ENCODE results near the gene ZNF888.
"Not testable (repeated sequence)": the region's sequence is repeated elsewhere in the genome, so short reads cannot be mapped to it uniquely, and the experiment has no call there.

ZNF888 gene

DNA sequence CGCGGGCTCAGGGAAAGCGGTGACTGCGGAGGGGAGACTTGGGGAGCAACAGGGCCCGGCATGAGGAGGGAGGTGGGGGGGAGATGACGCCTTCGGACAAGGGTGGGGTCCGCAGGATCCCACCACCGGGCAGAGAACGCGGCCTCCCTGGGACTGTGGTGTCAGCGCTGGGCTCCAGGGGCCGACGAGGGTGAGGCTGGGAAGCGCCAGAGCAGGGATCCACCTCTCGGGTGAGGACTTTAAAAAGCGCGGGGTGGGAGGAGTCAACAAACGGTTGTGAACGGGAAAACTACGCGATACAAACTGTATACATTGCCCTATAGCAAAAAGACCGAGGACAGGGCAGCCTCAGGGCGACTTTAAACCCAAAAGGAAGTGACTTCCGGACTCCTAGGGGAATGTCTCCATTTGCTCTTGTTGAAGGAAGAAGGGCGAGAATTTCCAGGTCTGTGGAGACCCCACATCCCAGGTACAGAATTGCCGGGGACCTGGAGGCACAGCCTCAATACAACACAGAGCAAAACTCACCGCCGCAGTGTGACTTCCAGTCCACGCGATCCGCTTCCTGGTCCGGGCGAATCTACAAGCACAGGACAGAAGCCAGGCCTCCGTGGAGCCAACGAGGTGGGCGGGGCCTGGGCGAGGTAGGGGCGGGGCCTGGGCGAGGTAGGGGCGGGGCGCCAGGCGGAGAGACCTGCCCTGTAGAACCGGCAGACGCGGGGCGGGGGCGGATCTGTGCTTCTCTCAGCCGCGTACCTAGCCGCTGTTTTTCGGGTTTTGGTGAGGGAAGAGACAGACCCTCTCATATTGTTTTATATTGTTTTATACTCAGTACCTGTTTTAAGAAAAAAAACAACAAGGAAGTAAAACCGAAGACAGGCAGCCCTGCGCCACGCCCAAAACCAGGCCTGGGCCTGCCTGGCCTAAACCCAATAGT is at the start of gene ZNF888:
Gene ZNF888, minus strand, starts transcription at position 588 of the 937 bp plus-strand sequence. CDS start 5,555 bp downstream, outside the sequence.
- ATAC-seq, result peak; percentile 100

DNA sequence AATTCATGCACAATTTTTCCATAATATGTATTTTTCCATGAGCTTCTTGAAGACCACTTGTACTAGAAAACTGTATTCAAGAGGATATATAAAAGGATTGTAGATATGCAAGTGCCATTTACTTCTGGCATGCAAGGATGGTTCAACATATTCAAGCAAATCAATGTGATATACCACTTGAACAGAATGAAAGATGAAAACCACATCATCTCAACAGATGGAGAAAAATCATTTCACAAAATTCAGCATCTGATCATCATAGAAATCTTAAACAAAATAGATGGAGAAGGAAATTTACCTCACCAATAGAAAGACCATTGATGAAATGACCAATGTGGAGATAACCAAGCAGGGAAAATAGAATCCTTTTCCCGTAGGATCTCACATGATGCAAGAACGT is 44.5 kb upstream of the ZNF888 start:
- no peak for ATAC-seq

DNA sequence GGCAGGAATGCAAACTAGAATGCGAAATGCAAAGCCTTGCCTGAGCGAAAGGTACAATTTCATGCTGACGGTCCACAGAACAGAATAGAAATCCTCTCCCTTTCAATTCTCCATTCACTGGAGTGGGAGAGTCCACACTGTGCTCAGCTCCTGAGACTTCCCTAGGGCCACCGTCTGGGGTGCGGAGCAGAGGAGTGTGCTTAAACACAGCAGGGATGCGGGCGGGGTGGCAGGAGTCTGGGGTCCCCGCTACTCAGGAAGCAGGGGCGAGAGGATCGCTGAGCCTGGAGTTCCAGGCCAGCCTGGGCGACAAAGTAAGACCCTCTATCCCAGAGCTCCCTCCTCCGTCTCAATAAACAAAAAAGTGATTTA is 40.0 kb upstream of the ZNF888 start:
- ATAC-seq, result no peak

DNA sequence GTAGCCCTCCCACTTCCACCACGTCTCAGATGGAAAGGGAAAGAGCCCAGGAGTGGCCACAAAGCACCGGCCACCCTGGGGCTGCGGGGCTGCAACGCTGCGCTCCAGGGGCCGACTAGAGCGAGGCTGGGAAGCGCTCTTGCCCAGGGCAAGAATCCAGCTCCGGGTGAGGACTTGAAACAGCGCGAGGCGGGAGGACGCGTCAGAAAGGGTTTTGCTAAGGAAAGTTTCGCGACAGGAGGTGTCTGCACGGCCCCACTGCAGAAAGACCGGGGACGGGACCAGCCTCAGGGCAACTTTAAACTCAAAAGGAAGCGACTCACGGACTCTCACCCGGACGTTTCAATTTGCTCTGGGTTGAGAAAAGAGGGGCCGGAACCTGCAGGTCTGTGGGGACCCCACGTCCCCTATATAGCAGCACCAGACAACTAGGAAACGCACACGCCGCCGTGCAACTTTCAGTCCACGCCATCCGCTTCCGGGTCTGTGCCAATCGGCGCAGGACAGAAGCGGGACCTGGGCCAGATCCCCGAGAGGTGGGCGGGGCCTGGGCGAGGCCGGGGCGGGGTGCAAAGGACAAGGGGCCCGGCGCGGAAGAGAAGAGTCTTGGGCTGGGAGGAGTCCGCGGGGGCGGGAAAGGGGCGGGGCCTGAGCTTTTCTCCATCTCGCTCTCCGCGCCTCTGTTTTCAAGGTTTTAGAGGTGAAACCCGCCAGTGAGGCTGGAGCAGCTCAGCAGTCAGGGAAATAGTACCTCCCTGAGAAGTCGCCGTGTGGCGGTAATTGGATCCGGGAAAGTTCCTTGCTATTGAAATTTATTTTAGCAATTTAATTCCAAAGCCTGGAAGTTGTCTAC is 39.4 kb upstream of the ZNF888 start, which contains the start of gene ZNF816:
Gene ZNF816, minus strand, starts transcription at position 488 of the 853 bp plus-strand sequence. CDS start 6,792 bp downstream, outside the sequence.
- peak; percentile 100 for ATAC-seq

DNA sequence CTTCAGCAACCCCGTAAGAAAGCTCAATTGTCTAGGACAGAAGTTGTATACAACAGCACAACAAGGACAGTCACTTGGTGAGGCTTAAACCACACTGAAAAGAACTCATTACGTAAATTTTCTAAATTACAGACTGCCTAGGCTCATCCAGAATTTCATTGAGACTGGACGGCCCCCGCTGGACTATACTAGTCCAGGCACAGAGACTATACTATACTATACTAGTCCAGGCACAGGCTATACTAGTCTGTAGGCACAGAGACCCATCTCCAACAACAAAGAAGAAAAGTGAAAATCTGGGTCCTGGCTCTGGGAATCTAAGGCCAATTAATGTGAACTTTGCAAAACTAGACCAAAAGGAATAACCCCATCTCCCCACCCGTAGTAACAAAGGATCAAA is 38.8 kb upstream of the ZNF888 start:
- ATAC-seq, result no peak

DNA sequence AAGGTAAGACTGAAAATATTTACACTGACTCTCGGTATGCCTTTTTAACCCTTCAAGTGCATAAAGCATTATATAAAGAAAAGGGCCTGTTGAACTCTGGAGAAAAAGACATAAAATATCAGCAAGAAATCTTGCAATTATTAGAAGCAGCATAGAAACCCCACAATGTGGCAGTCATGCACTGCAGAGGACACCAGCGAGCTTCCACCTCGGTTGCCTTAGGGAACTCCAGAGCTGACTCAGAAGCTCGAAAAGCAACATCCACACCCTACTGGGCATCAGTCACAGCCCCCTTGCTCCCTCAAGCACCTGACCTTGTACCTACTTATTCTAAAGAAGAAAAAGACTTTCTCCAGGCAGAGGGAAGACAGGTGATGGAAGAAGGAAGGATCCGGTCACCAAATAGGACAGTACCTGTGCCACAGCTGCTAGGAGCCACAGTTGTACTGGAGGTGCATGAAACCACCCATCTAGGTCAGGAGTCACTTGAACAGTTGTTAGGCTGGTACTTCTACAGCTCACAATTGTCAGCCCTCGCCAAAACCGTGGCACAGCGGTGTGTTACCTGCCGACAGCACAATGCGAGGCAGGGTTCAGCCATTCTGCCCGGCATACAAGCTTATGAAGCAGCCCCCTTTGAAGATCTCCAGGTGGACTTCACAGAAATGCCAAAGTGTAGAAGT is 36.5 kb upstream of the ZNF888 start:
- no peak for ATAC-seq

DNA sequence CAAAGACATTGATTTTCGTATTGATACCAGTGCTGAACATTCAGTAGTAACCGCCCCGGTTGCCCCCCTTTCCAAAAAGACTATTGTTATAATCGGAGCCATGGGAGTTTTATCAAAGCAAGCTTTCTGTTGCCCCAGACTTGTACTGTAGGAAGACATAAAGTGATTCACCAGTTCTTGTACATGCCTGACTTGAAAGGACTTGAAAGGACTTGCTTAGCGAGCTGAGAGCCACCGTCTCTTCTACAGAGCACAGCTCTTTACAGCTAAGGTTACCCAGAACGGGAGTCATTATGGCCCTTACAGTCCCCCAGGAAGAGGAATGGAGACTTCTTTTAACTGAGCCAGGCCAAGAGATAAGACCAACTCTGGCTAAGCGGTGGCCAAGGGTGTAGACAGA is 34.4 kb upstream of the ZNF888 start:
- ATAC-seq, result no peak

DNA sequence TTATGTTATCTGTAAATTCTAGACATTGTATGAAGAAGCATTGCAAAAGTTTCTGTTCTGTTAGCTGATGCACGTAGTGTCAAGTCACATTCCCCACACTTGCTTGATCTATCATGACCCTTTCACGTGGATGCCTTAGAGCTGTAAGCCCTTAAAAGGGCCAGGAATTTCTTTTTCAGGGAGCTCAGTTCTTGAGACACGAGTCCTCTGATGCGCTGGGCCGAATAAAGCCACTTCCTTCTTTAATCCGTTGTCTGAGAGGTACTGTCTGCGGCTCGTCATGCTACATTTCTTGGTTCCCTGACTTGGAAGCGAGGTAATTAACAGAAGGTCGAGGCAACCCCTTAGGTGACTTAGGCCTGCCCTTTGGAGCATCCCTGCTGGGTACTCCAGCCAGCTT is 33.7 kb upstream of the ZNF888 start:
- ATAC-seq, result no peak

DNA sequence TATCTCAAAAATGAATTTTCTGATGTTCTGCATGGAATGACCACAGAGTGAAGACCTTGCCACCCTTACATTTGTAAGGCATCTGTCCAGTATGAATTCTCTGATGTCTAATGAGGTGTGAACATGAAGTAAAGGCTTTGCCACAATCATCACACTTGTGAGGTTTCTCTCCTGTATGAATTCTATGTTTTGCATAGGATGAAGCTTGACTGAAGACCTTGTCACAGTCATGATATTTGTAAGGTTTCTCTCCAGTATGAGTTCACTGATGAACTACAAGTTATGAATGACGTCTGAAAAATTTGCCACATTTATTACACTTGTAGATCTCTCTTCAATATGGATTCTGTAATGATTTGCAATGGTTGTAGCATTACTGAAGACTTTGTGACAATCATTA is 26.2 kb upstream of the ZNF888 start:
- no peak for ATAC-seq

DNA sequence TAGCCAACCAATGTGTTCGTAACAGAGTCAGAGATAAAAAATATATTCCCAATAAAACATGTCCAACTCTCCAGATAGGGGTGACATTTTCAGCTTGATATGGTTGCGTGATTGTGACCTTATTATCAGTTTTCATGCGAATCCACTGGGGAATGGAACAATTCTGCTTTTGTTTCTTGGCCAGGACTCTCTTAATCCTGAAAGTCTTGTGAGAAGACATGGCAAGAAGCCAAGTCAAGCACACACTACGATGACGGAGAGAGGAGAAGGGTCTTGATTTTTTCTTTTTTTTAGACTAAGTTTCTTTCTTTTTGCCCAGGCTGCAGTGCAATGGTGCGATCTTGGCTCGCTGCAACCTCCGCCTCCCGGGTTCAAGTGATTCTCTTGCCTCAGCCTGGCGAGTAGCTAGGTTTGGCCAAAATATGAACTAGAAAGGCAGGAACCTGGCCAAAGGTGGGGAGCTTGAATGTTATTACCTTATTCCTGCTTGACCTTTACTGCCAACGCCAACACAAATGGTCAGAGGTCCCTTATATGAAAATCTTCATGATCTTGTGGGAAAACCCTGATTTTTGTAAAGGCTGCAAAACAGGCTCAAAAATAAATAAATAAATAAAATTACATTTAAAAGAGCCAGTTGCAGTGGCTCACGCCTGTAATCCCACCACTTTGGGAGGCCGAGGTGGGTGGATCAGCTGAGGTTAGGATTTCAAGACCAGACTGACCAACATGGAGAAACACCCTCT is 25.0 kb upstream of the ZNF888 start:
- ATAC-seq, result no peak

DNA sequence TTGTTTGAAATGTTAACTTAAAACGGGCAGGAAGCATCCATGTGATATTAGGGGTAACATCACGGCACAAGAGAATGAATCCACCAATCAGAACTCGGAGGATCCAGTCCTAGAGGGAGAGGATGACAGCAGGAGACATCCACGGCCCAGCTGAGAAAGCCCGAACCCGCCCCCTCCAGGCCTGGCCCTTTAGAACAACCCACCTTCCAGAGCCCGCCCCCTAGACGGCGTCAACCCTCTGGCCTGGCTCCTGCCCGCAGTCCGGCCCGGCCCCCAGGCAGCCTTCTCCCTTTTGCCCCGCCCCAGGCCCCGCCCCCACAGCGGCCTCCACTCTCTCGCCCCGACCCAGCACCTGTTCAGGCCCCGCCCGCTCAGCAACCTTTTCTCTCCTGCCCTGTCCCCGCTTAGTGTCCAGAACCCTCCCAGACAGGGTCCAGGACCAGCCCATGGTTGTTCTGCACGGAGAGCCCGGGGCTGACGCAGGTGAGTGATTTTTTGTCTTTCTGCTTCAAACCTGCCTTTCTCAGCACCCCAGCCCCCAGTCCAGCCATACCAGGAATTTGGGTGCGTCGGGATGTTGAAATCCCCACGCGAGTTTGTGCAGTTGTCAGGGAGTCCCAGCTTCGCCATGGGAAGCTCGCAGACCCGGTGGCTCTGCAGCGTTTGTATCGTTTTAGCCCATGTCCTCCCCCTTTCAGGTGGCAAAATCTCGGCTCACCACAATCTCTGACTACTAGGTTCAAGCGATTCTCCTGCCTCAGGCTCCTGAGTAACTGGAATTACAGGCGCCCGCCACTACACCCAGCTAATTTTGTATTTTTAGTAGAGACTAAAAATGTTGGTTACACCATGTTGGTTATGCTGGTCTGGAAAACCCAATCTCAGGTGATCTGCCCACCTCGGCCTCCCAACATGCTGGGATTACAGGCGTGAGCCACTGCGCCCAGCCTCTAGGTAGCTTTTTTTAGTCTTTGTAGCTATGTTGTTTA is 23.4 kb upstream of the ZNF888 start:
- ATAC-seq, result no peak

DNA sequence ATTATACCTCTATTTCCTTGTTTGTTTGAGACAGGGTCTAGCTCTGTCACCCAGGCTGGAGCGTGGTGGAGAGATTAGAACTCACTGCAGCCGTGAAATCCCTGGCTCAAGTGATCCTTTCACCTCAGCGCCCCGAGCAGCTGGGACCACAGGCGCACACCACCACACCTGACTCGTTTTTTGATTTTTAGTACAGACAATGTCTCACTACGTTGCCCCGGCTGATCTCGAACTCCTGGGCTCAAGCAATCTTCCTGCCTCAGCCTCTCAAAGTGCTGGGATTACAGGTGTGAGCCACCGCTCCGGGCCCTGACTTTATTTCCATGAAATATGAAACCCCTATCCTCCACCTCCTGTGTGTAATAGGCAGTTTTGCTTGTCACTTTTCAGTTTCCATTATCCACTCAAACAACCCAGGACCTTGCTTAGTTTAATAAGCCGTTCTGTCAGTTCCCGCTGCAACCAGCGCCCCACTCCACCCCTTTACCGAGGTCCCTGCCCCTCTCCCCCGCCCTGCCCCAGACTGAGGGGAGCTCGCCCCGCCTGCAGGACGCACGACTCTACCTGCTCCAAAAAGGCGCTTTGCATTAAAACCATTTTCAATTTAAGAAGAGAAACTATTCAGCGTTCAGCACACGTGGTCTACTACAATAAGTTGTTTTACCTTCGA is 22.6 kb upstream of the ZNF888 start:
- ATAC-seq, result no peak

DNA sequence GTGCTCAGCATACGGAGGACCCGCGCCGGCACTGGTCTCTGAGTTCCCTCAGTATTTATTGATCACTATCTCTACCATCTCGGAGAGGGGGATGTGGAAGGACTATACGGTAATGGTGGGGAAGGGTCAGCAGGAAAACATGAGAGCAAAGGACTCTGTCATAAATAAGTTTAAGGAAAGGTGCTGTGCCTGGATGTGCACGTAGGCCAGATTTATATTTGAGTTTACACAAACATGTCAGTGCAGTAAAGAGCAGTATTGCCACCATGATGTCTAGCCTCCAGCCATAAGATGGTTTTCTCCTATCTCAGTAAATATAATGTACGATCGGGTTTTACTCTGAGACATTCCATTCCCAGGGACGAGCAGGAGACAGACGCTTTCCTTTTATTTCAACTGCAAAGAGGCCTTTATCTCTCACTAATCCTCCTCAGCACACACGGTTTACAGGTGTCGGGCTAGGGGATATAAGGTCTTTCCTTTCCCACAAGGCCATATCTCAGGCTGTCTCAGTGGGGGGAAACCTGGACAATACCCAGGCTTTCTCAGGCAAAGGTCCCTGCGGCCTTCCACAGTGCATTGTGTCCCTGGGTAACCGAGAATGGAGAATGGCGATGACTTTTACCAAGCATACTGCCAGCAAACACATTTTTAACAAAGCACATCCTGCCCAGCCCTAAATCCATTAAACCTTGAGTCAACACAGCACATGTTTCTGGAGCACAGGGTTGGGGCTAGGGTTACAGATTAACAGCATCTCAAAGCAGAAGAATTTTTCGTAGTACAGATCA is 21.7 kb upstream of the ZNF888 start:
- not testable (repeated sequence) for ATAC-seq

DNA sequence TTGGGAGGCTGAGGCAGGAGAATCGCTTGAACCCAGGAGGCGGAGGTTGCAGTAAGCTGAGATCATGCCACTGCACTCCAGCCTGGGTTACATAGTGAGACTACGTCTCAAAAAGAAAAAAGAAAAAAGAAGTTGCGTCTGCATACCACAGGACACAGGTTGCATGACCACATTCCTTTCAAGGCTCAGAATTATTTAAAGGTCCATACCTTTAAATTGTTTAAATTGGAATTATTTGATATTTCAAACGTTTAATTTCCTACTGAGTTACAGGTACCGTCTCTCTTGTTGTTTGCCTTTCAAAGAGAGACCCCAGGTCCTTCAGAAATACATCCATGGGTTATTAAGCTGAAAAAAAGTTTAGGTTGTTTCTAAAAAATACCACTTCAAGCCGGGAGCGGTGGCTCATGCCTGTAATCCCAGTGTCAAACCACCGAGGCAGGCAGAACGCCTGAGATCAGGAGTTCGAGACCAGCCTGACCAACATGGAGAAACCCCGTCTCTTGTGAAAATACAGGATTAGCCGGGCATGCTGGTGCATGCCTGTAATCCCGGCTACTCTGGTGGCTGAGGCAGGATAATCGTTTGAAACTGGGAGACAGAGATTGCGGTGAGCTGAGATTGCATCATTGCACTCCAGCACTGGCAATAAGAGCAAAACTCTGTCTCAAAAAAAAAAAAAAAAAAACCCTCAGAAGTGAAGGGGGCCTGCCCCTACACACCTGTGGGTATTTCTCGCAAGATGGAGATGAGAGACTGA is 20.8 kb upstream of the ZNF888 start:
- no peak for ATAC-seq

DNA sequence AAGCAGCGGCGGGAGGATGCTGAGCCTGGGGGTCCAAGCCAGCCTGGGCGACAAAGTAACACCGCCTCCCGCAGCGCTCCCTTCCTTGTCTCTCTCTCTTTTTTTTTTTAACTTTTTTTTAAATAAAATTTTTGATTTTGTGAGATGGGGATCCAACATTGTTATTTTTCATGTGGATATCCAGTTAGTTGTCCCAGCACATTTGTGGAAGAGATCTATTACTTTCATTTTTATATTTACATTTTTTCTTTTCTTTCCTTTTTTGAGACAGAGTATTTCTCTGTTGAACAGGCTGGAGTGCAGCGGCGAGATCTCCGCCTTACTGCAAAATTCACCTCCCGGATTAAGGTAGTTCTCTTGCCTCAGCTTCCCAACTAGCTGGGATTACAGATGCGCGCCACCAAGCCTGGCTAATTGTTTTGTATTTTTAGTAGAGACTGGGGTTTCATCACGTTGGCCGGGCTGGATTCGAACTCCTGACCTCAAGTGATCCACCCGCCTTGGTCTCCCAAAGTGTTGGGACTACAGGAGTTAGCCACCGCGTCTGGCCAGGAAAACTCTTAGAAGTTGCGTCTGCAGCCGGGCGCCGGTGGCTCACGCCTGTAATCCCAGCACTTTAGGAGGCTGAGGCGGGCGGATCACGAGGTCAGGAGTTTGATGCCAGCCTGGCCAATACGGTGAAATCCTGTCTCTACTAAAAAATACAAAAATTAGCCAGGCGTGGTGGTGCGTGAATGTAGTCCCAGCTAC is 20.1 kb upstream of the ZNF888 start:
- ATAC-seq, result no peak

DNA sequence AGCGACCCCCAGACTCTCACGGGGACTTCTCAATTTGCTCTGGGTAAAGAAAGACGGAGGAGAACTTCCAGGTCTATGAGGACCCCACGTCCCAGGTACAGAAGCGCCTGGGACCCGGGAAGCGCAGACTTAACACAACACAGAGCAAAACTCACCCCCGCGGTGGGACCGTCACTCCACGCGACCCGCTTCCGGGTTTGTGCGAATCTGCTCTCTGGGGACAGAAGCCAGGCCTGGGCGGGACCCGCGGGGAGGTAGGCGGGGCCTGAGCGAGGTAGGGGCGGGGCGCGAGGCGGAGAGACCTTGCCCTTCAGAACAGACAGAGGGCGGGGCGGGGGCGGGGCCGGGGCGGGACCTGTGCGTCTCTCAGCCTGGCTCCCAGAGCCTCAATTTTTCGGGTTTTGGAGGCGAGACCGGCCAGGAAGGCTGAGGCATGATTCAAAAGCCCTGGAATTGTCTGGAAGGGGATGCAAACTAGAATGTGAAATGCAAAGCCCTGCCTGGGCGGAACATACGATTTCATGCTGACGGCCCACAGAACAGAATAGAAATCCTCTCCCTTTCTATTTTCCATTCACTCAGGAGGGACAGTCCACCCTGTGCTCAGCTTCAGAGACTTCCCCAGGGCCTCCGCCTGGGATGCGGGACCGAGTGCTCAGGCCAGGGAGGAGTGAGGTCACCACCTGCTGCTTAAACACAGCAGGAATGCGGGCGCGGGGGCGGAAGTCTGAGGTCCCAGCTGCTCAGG is 19.3 kb upstream of the ZNF888 start:
- peak; percentile 99 for ATAC-seq

DNA sequence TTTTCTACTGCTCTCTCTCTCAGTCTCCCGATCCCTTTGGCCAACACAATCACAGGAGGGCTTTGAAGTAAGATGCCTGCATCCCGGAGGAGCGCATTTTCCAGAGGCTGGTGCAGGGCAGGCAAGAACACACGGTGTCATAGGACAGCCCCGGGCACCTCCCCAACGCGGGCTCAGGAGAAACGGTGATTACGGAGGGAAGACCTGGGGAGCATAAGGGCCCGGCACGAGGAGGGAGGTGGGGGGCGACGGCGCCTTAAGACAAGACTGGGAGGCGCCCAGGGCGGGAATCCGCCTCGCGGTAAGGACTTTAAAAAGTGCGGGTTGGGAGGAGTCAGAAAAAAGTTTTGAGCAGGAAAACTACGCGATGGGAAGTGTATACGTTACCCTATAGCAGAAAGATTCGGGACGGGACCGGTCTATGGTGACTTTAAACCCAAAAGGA is 18.7 kb upstream of the ZNF888 start:
- peak; percentile 17 to 28 for ATAC-seq
